ENCODE results near the gene FLAD1. TPM values are rescaled to one million over a fixed set of nuclear protein-coding genes. Genes with fewer than 3 reads are reported as not detected.

The FLAD1 gene
- total and polyA plus RNA-seq, 2 donors (not counting 3 experiments of a cell fraction or from before 2014, with no cell fraction given): 42.2 to 59.1 TPM

GRCh38 chr1:154957091-154957657, 26.0 kb upstream of the FLAD1 start:
- peaks cover 9% of the 10 kb centered on the region for H3K79me2 ChIP-seq (ENCODE audit: control insufficient read depth, insufficient read depth, low read length)
- peaks cover 29% of the 10 kb centered on the region for H3K4me1 ChIP-seq (ENCODE audit: control insufficient read depth, extremely low read depth, insufficient read depth, low read length)
- dilution Hi-C loops (cut with MboI; ENCODE audit: extremely low pct_ligation_motif_present, low sequenced_read_pairs) (no loop called here), intact Hi-C loops (cut with micrococcal nuclease) (no loop called here)
- H3K4me3 ChIP-seq (replicated peaks in 1 of 3; ENCODE audit: insufficient read depth in 1 of 3, low read depth in 1 of 3, low read length in 3 of 3): no peak overlapping the region
- H3K36me3 ChIP-seq (ENCODE audit: control insufficient read depth in 2 of 2, extremely low read depth in 1 of 2, insufficient read depth in 2 of 2, low read length in 2 of 2): peaks cover 0 to 8% of the 10 kb centered on the region in 2 experiments
- TF ChIP-seq EZH2 (IDR thresholded peaks at IDR 0.05; ENCODE audit: borderline replicate concordance, low read depth, low read length, severe bottlenecking) (no peak), POLR2A (IDR thresholded peaks at IDR 0.05; ENCODE audit: low read depth, low read length) (no peak), MYC (IDR thresholded peaks at IDR 0.05; ENCODE audit: low read depth, low read length) (no peak), POLR2AphosphoS5 (IDR thresholded peaks at IDR 0.05; ENCODE audit: insufficient read depth, low read depth, low read length) (peak; percentile 11), CTCF (IDR thresholded peaks at IDR 0.05; ENCODE audit: extremely low read depth in 1 of 2, insufficient read depth in 1 of 2, low read depth in 1 of 2, low read length in 2 of 2) (no peak)
- no peak overlapping the region for H3K4me2 ChIP-seq (ENCODE audit: insufficient read depth, low read length)
- H3K27ac ChIP-seq (ENCODE audit: insufficient read depth, low read depth, low read length): no peak overlapping the region
- no peaks in the 10 kb centered on the region for H3K27me3 ChIP-seq (ENCODE audit: control insufficient read depth in 2 of 2, insufficient read depth in 2 of 2, low read length in 2 of 2)
- FAIRE-seq: no peak
- no peaks in the 10 kb centered on the region for H3K9me1 ChIP-seq (replicated peaks; ENCODE audit: control insufficient read depth, extremely low read depth, insufficient read depth, low read length)
- ChIA-PET POLR2A (no interaction called here), CTCF (interaction anchor here (1.4 to 2.6 kb wide), 3 partner anchors 60 to 128 kb away, joined by 4 to 37 read pairs (median 15); no protein-coding TSS in a partner anchor)
- no peaks in the 10 kb centered on the region for H4K20me1 ChIP-seq (replicated peaks; ENCODE audit: control insufficient read depth, extremely low read depth, insufficient read depth, low read length)
- BruUV-seq (replicated peaks): no TSS peak
- no peak for DNase-seq (ENCODE audit: low read depth, low spot score)
- H3K9ac ChIP-seq (replicated peaks; ENCODE audit: extremely low read depth, insufficient read depth, low read length): no peak overlapping the region
- no peak overlapping the region for H2AFZ ChIP-seq (ENCODE audit: low read depth, low read length)
- H3K9me3 ChIP-seq (replicated peaks; ENCODE audit: control insufficient read depth, insufficient read depth, low read length): no peaks in the 10 kb centered on the region

GRCh38 chr1:154958036-154958435, 25.1 kb upstream of the FLAD1 start:
- POLR2A ChIA-PET: no interaction called here
- H3K9me3 ChIP-seq (replicated peaks; ENCODE audit: control insufficient read depth, insufficient read depth, low read length): no peaks in the 10 kb centered on the region
- H3K4me2 ChIP-seq (ENCODE audit: insufficient read depth, low read length): no peak overlapping the region
- no peak overlapping the region for H3K27ac ChIP-seq (ENCODE audit: insufficient read depth, low read depth, low read length)
- FAIRE-seq (no peak), DNase-seq (ENCODE audit: low read depth, low spot score) (no peak)
- H3K9me1 ChIP-seq (replicated peaks; ENCODE audit: control insufficient read depth, extremely low read depth, insufficient read depth, low read length): no peaks in the 10 kb centered on the region
- CTCF ChIA-PET: interaction anchor here (1.2 to 1.4 kb wide), 2 partner anchors 14 to 59 kb away, joined by 3 to 4 read pairs; no protein-coding TSS in a partner anchor
- TF ChIP-seq POLR2AphosphoS5 (IDR thresholded peaks at IDR 0.05; ENCODE audit: insufficient read depth, low read depth, low read length): no peak
- TF ChIP-seq JUN (IDR thresholded peaks at IDR 0.05; ENCODE audit: borderline replicate concordance, insufficient read depth, insufficient read length, low read depth): no peak
- TF ChIP-seq POLR2A (IDR thresholded peaks at IDR 0.05; ENCODE audit: low read depth, low read length): no peak
- no peak for TF ChIP-seq GATA2 (IDR thresholded peaks at IDR 0.05; ENCODE audit: insufficient read depth, insufficient read length, low read depth, low read length)
- no peak for TF ChIP-seq EZH2 (IDR thresholded peaks at IDR 0.05; ENCODE audit: borderline replicate concordance, low read depth, low read length, severe bottlenecking)
- no peak for TF ChIP-seq MYC (IDR thresholded peaks at IDR 0.05; ENCODE audit: low read depth, low read length)
- TF ChIP-seq FOS (IDR thresholded peaks at IDR 0.05; ENCODE audit: borderline replicate concordance, insufficient read depth, low read length): no peak
- no peak for TF ChIP-seq CTCF (IDR thresholded peaks at IDR 0.05; ENCODE audit: extremely low read depth in 1 of 2, insufficient read depth in 1 of 2, low read depth in 1 of 2, low read length in 2 of 2)
- no peak for TF ChIP-seq MAX (IDR thresholded peaks at IDR 0.05; ENCODE audit: insufficient read depth, insufficient read length)
- H3K4me3 ChIP-seq (replicated peaks in 1 of 3; ENCODE audit: insufficient read depth in 1 of 3, low read depth in 1 of 3, low read length in 3 of 3): no peak overlapping the region
- H3K9ac ChIP-seq (replicated peaks; ENCODE audit: extremely low read depth, insufficient read depth, low read length): no peak overlapping the region
- BruUV-seq (replicated peaks): no TSS peak
- no peak overlapping the region for H2AFZ ChIP-seq (ENCODE audit: low read depth, low read length)
- dilution Hi-C loops (cut with MboI; ENCODE audit: extremely low pct_ligation_motif_present, low sequenced_read_pairs): no loop called here
- no peaks in the 10 kb centered on the region for H3K27me3 ChIP-seq (ENCODE audit: control insufficient read depth in 2 of 2, insufficient read depth in 2 of 2, low read length in 2 of 2)
- intact Hi-C loops (cut with micrococcal nuclease): no loop called here
- peaks cover 9% of the 10 kb centered on the region for H3K79me2 ChIP-seq (ENCODE audit: control insufficient read depth, insufficient read depth, low read length)
- no peaks in the 10 kb centered on the region for H4K20me1 ChIP-seq (replicated peaks; ENCODE audit: control insufficient read depth, extremely low read depth, insufficient read depth, low read length)
- peaks cover 0 to 10% of the 10 kb centered on the region in 2 experiments for H3K36me3 ChIP-seq (ENCODE audit: control insufficient read depth in 2 of 2, extremely low read depth in 1 of 2, insufficient read depth in 2 of 2, low read length in 2 of 2)
- peaks cover 33% of the 10 kb centered on the region for H3K4me1 ChIP-seq (ENCODE audit: control insufficient read depth, extremely low read depth, insufficient read depth, low read length)
